ENCODE data around the gene ACO1.

- TF ChIP-seq CTCF (IDR thresholded peaks at IDR 0.05), result no peak
- TF ChIP-seq POLR2A (IDR thresholded peaks at IDR 0.05), result no peak
These were observed 113.5 kb downstream of the ACO1 start for GRCh38 chr9:32497921-32498320.
